K562 (cell line): ENCODE data around the gene SFMBT2. TPM values are rescaled to one million over a fixed set of nuclear protein-coding genes. Genes with fewer than 3 reads are reported as not detected.
"Not testable (repeated sequence)": the region's sequence is repeated elsewhere in the genome, so short reads cannot be mapped to it uniquely, and the experiment has no call there.

Experiments
- ATAC-seq: fragments of 200-7000 bp; cut with Tn5 transposase; 3 replicates; pipeline ENCODE4 v1.9.1; 2020; ENCODE audit warnings: moderate library complexity
- BruUV-seq: library from RNA; stranded (reverse); fragments of 400-500 nt; replicated peaks from 2 replicates; lab custom pipeline; 2021; lab: Mats Ljungman, UMichigan
- CTCF ChIA-PET: fragments of 300-600 bp; formaldehyde crosslinking; extraction: SDS; loops from one replicate; lab custom pipeline; 2021; ENCODE audit warnings: low intra/inter-chr PET ratio; lab: Yijun Ruan, JAX
- POLR2A ChIA-PET: fragments of 300-600, 350-650 bp; sonication (Branson Sonifier 250); formaldehyde crosslinking; extraction: SDS; loops from one replicate; lab custom pipeline; 2021; ENCODE audit warnings: antibody characterized with exemption, inconsistent platforms; lab: Yijun Ruan, JAX
- DNase-seq, 4 experiments: peaks; one replicate each; pipeline versions ENCODE4 v3.0.0 to v3.0.0-alpha.2; 2011 to 2018; ENCODE audit warnings: low spot score in 3 of 4, mixed read lengths in 3 of 4; ENCODE audit errors: extremely low read depth in 1 of 4
- FAIRE-seq: peaks from 2 replicates; lab custom pipeline; 2011; peaks lifted over from hg19 to GRCh38; lab: Jason Lieb, UNC
- H2AFZ ChIP-seq: 2 replicates; pipeline ENCODE4 v1.6.0; 2011; ENCODE audit warnings: low read depth, low read length, control low read depth, inconsistent platforms
- H3K27ac ChIP-seq: fragments of 200-600 bp; 3 replicates; pipeline ENCODE4 v1.8.0; 2011; ENCODE audit warnings: low read depth, mild to moderate bottlenecking, control low read depth, inconsistent platforms, low read length, moderate library complexity, mixed read lengths; ENCODE audit errors: extremely low read depth
- H3K27me3 ChIP-seq, 2 experiments: fragments of 300-600 bp in 1 of 2; 2 replicates in 1 of 2; 3 replicates in 1 of 2; pipeline versions ENCODE4 v1.6.0 to v1.8.0; 2011; ENCODE audit warnings: inconsistent platforms in 2 of 2, low read length in 2 of 2, mild to moderate bottlenecking in 1 of 2, mixed read lengths in 1 of 2, moderate library complexity in 1 of 2; ENCODE audit not compliant: control insufficient read depth in 2 of 2, insufficient read depth in 2 of 2
- H3K36me3 ChIP-seq: fragments of 300-600 bp; 3 replicates; pipeline ENCODE4 v1.8.0; 2011; ENCODE audit warnings: mild to moderate bottlenecking, low read length, inconsistent platforms; ENCODE audit not compliant: control insufficient read depth, insufficient read depth
- H3K4me1 ChIP-seq, 2 experiments: fragments of 200-600 bp in 1 of 2; replicated peaks in 1 of 2; 2 replicates in 1 of 2; 3 replicates in 1 of 2; pipeline versions ENCODE4 v1.5.1 to v1.8.0; 2011; ENCODE audit warnings: inconsistent platforms in 2 of 2, low read length in 2 of 2, mild to moderate bottlenecking in 1 of 2, mixed read lengths in 1 of 2, moderate library complexity in 1 of 2; ENCODE audit not compliant: control insufficient read depth in 2 of 2, insufficient read depth in 2 of 2
- H3K4me2 ChIP-seq: 2 replicates; pipeline ENCODE4 v1.6.1; 2011; ENCODE audit warnings: low read length, control low read depth, inconsistent platforms, mixed read lengths; ENCODE audit not compliant: insufficient read depth
- H3K4me3 ChIP-seq: fragments of 200-600 bp; sonication (generic), shearing (Covaris generic); 2 replicates; pipeline ENCODE4 v1.5.1; 2016; ENCODE audit warnings: control low read depth, inconsistent platforms
- H3K79me2 ChIP-seq: fragments of 200-600 bp; 3 replicates; pipeline ENCODE4 v1.8.0; 2011; ENCODE audit warnings: low read length, inconsistent platforms; ENCODE audit not compliant: control insufficient read depth, insufficient read depth
- H3K9ac ChIP-seq, 2 experiments: 2 replicates each; pipeline versions ENCODE4 v1.6.0 to v1.6.1; 2011; ENCODE audit warnings: low read depth in 2 of 2, low read length in 2 of 2, control low read depth in 1 of 2, inconsistent platforms in 1 of 2, mild to moderate bottlenecking in 1 of 2, mixed read lengths in 1 of 2; ENCODE audit not compliant: insufficient read depth in 1 of 2
- H3K9me1 ChIP-seq: one replicate; pipeline ENCODE4 v1.6.0; 2011; ENCODE audit warnings: inconsistent platforms, mild to moderate bottlenecking, low read length, moderate library complexity; ENCODE audit not compliant: control insufficient read depth, insufficient read depth
- H3K9me3 ChIP-seq: replicated peaks from 2 replicates; pipeline ENCODE4 v1.5.1; 2011; ENCODE audit warnings: low read depth, low read length, inconsistent platforms; ENCODE audit not compliant: control insufficient read depth, insufficient read depth
- H4K20me1 ChIP-seq: replicated peaks from 2 replicates; pipeline ENCODE4 v1.6.1; 2011; ENCODE audit warnings: low read length, inconsistent platforms, mixed read lengths; ENCODE audit not compliant: control insufficient read depth, insufficient read depth
- TBP ChIP-seq: optimal IDR thresholded peaks from 2 replicates; pipeline ENCODE3; 2011; ENCODE audit warnings: low read depth, low read length, improper control_type of control experiment
- WGBS: fragments of 100-300 bp; shearing (Covaris generic); methylation state at CpG from one replicate; pipeline ENCODE4 v1.1.6; 2016; ENCODE audit warnings: low coverage, mixed read lengths; ENCODE audit not compliant: insufficient coverage; ENCODE audit errors: missing lambda C conversion rate; 5-methylcytosine and 5-hydroxymethylcytosine counted together
- in situ Hi-C: fragments of 300-500 bp; cut with MboI; formaldehyde crosslinking; loops from 4 replicates; pipeline ENCODE4 v1.15.0; 2018; ENCODE audit warnings: inconsistent platforms, mixed read lengths
- intact Hi-C: fragments of 100-400 bp; cut with micrococcal nuclease; formaldehyde crosslinking; loops from 2 replicates; pipeline ENCODE4 v1.14.2; 2022
- polyA plus RNA-seq, 8 experiments: library from polyadenylated mRNA; depleted of rRNA in 4 of 8; stranded (reverse) in 5 of 8; unstranded in 3 of 8; fragments of >200 nt; fragmentation: Nextera tagmentation in 2 of 8; fragmentation: Illumina TruSeq in 1 of 8; extraction: Ambion mirVana in 2 of 8; extraction: Trizol in 1 of 8; gene quantifications; 2 replicates each; pipeline versions ENCODE4 v1.2.1 to v1.2.3, GENCODE V29; 2011 to 2014; ENCODE audit warnings: inconsistent platforms in 1 of 8, missing spikeins in 1 of 8
- total RNA-seq, 7 experiments: library from RNA; depleted of rRNA in 6 of 7; stranded (reverse); fragments of >200 nt in 6 of 7; fragmentation: Illumina TruSeq in 2 of 7; extraction: Trizol in 2 of 7; gene quantifications; 2 replicates each; pipeline versions ENCODE4 v1.2.1 to v1.2.3, GENCODE V29; 2011 to 2021; ENCODE audit warnings: low replicate concordance in 1 of 7
- TF ChIP-seq, protein P1 (sequence below): fragments of 450-650 bp; formaldehyde crosslinking; IDR thresholded peaks from 2 replicates; pipeline ENCODE4 v1.4.0; 2020; ENCODE audit warnings: mild to moderate bottlenecking, moderate library complexity
- TF ChIP-seq, protein P2 (sequence below): fragments of 250-450 bp; sonication (Bioruptor Pico); IDR thresholded peaks from 2 replicates; pipeline ENCODE4 v1.4.0; 2020

The SFMBT2 gene
- total and polyA plus RNA-seq, 9 of the 15 experiments (the other 6 are each of a cell fraction or from before 2014, with no cell fraction given), result 1.2 to 13.6 (median 7.6) TPM

DNA sequence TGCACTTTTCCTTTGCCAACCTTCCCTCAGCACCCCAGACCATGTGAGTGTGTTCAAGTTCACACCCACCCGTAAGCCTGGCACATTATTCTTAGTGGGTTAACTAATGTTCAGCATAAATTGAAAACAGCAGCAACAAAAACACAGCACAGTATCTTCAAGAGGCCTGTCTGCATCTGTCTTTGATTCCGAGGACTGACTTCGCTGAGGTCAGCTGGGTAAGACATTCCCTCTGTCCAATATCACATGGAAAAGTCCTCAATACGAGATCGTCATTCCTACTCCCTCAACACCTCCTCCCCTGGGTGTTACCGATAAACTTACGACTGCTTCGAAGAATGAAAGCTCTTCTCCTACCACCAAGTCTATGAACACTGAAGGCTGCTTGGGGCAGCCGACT is 218.8 kb downstream of the SFMBT2 start (continued):
- TF ChIP-seq, protein P1, sequence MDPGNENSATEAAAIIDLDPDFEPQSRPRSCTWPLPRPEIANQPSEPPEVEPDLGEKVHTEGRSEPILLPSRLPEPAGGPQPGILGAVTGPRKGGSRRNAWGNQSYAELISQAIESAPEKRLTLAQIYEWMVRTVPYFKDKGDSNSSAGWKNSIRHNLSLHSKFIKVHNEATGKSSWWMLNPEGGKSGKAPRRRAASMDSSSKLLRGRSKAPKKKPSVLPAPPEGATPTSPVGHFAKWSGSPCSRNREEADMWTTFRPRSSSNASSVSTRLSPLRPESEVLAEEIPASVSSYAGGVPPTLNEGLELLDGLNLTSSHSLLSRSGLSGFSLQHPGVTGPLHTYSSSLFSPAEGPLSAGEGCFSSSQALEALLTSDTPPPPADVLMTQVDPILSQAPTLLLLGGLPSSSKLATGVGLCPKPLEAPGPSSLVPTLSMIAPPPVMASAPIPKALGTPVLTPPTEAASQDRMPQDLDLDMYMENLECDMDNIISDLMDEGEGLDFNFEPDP (CRISPR knock-in tag), result no peak
- TF ChIP-seq, protein P2, sequence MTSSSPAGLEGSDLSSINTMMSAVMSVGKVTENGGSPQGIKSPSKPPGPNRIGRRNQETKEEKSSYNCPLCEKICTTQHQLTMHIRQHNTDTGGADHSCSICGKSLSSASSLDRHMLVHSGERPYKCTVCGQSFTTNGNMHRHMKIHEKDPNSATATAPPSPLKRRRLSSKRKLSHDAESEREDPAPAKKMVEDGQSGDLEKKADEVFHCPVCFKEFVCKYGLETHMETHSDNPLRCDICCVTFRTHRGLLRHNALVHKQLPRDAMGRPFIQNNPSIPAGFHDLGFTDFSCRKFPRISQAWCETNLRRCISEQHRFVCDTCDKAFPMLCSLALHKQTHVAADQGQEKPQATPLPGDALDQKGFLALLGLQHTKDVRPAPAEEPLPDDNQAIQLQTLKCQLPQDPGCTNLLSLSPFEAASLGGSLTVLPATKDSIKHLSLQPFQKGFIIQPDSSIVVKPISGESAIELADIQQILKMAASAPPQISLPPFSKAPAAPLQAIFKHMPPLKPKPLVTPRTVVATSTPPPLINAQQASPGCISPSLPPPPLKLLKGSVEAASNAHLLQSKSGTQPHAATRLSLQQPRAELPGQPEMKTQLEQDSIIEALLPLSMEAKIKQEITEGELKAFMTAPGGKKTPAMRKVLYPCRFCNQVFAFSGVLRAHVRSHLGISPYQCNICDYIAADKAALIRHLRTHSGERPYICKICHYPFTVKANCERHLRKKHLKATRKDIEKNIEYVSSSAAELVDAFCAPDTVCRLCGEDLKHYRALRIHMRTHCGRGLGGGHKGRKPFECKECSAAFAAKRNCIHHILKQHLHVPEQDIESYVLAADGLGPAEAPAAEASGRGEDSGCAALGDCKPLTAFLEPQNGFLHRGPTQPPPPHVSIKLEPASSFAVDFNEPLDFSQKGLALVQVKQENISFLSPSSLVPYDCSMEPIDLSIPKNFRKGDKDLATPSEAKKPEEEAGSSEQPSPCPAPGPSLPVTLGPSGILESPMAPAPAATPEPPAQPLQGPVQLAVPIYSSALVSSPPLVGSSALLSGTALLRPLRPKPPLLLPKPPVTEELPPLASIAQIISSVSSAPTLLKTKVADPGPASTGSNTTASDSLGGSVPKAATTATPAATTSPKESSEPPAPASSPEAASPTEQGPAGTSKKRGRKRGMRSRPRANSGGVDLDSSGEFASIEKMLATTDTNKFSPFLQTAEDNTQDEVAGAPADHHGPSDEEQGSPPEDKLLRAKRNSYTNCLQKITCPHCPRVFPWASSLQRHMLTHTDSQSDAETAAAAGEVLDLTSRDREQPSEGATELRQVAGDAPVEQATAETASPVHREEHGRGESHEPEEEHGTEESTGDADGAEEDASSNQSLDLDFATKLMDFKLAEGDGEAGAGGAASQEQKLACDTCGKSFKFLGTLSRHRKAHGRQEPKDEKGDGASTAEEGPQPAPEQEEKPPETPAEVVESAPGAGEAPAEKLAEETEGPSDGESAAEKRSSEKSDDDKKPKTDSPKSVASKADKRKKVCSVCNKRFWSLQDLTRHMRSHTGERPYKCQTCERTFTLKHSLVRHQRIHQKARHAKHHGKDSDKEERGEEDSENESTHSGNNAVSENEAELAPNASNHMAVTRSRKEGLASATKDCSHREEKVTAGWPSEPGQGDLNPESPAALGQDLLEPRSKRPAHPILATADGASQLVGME (CRISPR knock-in tag), result no peak
- TF ChIP-seq TBP, result no peak

DNA sequence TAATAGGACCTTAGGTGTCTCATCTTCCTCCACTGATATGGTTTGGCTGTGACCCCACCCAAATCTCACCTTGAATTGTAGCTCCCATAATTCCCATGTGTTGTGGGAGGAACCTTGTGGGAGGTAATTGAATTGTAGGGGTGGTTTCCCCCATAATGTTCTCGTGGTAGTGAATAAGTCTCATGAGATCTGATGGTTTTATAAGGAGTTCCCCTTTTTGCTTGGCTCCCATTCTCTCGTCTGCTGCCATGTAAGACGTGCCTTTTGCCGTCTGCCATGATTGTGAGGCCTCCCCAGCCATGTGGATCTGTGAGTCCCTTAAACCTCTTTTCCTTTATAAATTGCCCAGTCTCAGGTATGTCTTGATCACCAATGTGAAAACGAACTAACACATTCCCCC is 220.1 kb downstream of the SFMBT2 start:
- H3K4me2 ChIP-seq, H4K20me1 ChIP-seq, H3K79me2 ChIP-seq, FAIRE-seq, H2AFZ ChIP-seq, H3K4me1 ChIP-seq, H3K9ac ChIP-seq, H3K9me1 ChIP-seq, CTCF ChIA-PET, BruUV-seq, ATAC-seq, in situ Hi-C loops, H3K4me3 ChIP-seq, H3K27me3 ChIP-seq, intact Hi-C loops, H3K27ac ChIP-seq, H3K9me3 ChIP-seq, DNase-seq: not testable (repeated sequence)
- POLR2A ChIA-PET, result interaction anchor here (0.7 kb wide), 1 partner anchor 45 kb away, joined by 3 read pairs; no protein-coding TSS in a partner anchor
- 62% methylated on average over 5 of the region's 5 CpGs for WGBS
- peaks cover 30% of the 10 kb centered on the region; the same call in 2 of the 3 replicates for H3K36me3 ChIP-seq
